IPS-18c (cell line): ENCODE measurements around the gene NCL.
"Not testable (repeated sequence)": the region's sequence is repeated elsewhere in the genome, so short reads cannot be mapped to it uniquely, and the experiment has no call there.

ENCODE experiments used
- H3K4me3 ChIP-seq: 2 replicates; pipeline ENCODE4 v1.7.0; 2013; ENCODE audit warnings: low read depth, mild to moderate bottlenecking, low read length, moderate library complexity; ENCODE audit not compliant: insufficient read depth
- H3K9me3 ChIP-seq: one replicate; pipeline ENCODE4 v1.6.1; 2013; ENCODE audit warnings: mild to moderate bottlenecking, low read length, moderate library complexity; ENCODE audit not compliant: control insufficient read depth, insufficient read depth

The NCL gene

DNA sequence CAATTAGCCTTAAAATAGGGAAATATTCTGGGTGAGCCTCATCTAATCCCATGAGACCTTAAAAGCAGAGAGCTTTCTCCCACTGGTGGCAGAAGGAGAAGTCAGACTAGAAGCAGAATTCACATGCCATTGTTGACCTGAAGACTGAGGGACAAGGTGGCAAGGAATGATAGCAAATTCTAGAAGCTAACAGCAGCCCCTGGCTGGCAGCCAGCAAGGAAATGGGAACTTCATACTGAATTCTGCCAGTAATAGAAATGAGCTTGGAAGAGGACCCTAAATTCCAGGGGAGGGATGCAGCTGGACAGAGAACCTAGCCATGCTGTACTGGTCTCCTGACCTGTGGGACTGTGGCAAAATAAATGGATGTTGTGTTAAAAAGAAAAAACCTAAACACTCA lies 49.3 kb downstream of the NCL start:
- H3K4me3 ChIP-seq: no peak overlapping the region
- no peaks in the 10 kb centered on the region for H3K9me3 ChIP-seq

DNA sequence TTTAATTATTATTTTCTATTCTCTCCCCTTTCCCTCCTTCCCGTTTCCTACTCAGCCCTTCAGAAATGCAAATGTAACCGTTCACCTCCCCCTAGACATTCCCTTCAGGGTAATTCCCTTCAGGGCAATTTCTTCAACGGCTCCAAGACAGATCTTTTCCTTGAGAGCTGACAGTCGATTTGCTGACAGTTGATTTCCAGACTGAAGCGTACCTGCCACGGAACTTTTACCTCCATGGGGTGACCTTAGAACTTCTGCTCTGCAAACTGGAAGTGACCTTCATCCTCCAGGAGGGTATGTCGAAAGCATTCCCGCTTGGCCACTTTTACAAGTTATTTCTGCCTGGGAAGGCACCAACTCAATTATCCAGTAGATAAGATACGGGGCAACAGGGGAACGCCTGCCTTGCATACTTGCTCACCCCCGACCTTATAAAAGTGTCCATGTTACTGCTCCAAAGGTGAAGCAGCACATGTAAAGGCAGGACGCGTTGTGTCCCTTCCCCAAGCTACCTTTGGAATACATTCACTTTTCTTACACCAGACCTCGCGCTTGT lies 50.3 kb downstream of the NCL start:
- Histone ChIP-seq H3K4me3 (no peak overlapping the region; the same call in 1 of the 2 replicates), H3K9me3 (no peaks in the 10 kb centered on the region)

DNA sequence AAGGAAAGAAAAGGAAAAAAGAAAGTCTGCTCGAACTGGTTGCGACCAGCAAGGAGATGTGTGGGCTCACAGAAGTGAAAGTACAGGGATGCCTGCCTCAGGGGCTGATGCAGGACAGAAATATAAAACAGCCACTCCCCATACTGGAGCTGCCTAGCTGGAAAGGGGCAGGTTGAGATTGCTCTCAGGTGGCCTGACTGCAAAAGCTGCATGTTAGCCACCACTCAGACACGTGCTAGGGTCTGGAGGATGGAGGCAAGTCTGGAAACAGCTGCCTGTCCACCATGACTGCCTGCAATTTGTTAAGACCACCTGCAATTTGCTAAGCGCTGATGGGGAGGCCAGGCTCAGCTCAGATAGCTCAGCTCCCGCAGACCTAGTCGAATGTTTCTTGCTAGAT lies 50.8 kb downstream of the NCL start:
- Histone ChIP-seq H3K9me3 (no peaks in the 10 kb centered on the region), H3K4me3 (no peak overlapping the region)

DNA sequence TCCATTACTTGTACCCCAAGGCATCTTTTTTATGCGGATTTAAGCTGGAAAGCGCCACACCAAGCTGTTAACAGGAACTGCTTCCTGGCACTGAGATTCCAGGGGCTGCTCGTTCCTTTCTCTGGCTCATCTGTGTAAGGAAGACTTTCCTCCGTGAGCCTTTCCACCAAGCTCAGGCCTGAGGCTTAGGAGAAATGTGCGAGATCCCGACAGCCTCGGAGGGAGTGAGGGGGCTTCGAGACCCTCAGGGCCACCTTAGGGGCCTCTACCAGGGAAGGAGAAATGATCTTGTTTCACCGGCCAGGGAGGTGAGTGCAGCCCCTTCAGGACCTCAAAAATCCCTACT lies 51.7 kb downstream of the NCL start:
- Histone ChIP-seq H3K4me3 (peak overlapping the region; percentile 67; the same call in 1 of the 2 replicates), H3K9me3 (no peaks in the 10 kb centered on the region)

DNA sequence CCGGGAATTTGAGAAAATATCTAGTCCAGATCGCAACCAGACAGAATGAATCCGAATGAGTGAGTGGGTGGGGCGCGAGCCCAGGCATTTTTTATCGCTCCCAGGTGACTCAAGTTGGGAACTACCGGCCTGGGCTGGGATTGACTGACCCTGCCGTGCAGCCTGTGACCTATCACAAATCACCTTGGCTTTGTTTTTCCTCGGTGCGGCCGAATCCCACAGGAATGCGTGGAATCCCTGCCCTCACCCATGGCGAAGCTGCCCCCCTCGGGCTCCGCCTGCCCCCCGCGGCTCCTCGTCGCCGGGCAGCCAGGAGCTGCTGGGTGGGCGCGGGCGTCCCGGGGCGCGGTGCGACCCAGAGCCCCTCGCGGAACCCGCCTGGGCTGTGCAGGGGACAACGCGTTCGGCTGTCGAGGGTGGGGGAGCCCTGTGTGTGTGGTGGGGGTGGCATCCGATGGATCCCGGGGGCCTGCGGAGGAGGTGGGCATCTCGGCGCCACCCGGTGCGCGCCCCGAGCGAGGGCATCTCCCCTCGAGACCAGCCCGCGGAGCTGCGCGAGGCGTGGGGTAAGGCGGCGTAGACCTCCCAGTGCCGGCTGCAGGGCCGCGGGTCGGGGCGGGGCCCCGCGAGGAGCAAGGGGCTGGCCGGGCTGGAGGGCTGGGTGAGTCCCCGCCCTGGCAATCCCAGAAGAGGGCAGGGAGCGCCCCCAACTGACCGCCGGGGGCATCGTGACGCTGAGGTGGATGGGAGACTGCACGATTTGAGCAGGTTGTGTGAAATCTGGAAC lies 52.3 kb downstream of the NCL start:
- Histone ChIP-seq H3K4me3 (peak overlapping the region; percentile 67), H3K9me3 (no peaks in the 10 kb centered on the region)

DNA sequence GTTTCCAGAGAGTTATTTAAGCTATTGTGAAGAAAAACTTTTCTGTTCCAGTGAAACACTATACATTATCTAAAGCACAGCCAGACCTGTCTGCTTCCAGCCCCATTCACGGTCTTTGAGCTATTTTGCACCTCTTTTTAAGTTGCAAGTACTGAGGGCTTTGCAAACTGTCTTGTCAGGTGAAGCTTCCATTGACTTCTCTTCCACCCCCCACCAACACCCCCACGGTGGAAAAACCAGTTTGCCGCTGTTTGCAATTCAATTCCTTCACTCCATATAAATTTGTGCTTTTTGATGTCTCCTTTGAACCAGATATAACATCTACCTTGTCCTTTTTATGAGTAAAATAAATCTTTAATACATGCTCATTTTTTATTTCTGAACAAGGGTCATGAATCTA lies 53.0 kb downstream of the NCL start:
- no peaks in the 10 kb centered on the region for H3K9me3 ChIP-seq
- H3K4me3 ChIP-seq: peak overlapping the region; percentile 67; the same call in 1 of the 2 replicates

DNA sequence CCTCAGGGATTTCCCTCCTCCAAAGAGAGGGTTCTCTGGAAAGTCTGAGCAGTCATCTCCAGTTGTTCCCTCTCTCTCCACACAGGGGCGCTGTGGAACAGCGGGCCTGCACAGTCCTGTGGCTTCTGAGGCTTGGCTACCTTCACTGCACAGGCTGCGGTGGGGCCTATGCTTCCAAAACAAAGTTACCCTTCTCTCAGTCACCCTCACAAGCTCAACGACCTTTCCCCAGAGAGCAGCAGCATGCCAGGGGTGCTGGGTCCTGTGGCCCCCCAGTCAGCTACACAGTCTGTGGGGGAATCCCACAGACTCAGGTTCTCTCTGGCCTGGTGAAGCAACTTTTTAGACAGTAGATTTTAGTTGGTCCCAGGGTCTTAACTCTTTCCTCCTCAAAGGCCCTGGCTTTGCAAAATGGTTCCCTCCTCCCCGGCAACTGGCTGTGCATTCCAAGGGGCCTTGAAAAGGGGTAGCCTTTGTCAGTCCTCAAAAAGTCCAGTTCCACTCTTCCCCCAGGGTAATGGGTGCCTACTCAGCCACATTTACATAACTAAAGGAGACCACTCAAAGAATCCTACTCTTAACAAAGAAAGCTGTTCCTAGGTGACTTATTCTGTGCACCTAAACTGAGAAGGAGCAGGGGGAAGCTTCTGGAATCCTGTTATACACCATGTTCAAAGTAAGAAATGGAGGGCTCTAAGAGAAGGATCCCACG lies 53.8 kb downstream of the NCL start:
- peak overlapping the region; percentile 29 for H3K4me3 ChIP-seq
- H3K9me3 ChIP-seq: no peaks in the 10 kb centered on the region

DNA sequence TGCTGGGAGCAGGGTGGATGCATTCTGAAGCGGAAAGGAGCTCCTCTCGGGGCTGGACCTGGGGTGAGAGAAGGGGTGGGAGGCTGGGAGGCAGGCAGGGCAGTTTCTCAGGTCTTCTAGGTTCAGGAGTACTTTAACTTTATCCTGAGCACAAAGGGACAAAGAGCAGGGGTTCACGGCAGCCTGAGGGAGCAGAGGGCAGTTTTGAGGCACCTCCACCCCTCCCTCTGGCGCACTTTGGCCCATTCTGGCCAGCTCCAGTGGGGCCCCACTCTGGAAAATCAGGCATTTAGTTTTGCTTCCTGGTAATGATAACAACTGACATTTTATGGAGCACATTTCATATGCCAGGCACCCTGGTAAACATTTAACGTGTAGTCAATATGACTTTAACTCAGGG lies 54.5 kb downstream of the NCL start:
- Histone ChIP-seq H3K9me3 (no peaks in the 10 kb centered on the region), H3K4me3 (no peak overlapping the region)

DNA sequence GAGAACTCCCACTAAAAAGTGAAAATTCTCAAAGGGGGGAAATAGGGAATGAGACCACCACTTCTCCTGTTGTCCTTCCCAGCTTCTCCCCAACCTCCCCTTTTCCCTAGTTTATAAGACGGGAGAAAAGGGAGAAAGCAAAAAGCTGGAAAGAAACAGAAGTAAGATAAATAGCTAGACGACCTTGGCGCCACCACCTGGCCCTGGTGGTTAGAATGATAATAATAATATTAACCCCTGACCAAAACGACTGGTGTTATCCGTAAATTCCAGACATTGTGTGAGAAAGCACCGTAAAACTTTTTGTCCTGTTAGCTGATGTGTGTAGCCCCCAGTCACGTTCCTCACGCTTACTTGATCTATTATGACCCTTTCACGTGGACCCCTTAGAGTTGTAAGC lies 56.0 kb downstream of the NCL start:
- H3K4me3 ChIP-seq, H3K9me3 ChIP-seq: not testable (repeated sequence)

DNA sequence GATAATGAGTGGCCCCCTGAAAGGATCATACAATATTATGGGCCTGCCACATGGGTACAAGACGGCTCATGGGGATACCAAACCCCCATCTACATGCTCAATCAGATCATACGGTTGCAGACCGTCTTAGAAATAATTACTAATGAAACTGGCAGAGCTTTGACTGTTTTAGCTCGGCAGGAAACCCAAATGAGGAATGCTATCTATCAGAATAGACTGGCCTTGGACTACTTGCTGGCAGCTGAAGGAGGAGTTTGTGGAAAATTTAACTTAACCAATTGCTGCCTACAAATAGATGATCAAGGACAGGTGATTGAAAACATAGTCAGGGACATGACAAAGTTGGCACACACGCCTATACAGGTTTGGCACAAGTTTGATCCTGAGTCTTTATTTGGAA lies 56.6 kb downstream of the NCL start:
- not testable (repeated sequence) for H3K9me3 ChIP-seq, H3K4me3 ChIP-seq

DNA sequence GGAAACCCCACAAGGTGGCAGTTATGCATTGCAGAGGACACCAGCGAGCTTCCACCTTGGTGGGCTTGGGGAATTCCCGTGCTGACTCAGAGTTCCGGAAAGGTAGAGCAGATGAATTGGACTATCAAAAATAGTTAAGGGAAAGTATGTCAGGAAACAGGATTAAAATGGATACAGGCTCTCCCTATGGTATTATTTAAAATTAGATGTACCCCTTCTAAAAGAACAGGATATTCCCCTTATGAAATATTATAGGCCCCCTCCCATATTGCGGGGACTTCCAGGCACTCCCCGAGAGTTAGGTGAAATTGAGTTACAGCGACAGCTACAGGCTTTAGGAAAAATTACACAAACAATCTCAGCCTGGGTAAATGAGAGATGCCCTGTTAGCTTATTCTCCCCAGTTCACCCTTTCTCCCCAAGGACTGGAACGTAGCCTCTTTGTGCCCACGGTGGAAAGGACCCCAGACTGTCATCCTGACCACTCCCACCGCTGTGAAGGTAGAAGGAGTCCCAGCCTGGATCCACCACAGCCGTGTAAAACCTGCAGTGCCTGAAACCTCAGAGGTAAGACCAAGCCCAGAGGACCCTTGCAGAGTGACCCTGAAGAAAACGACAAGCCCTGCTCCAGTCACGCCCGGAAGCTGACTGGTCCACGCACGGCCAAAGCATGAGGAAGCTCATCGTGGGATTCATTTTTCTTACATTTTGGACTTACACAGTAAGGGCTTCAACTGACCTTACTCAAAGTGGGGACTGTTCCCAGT lies 58.5 kb downstream of the NCL start:
- not testable (repeated sequence) for H3K4me3 ChIP-seq, H3K9me3 ChIP-seq

DNA sequence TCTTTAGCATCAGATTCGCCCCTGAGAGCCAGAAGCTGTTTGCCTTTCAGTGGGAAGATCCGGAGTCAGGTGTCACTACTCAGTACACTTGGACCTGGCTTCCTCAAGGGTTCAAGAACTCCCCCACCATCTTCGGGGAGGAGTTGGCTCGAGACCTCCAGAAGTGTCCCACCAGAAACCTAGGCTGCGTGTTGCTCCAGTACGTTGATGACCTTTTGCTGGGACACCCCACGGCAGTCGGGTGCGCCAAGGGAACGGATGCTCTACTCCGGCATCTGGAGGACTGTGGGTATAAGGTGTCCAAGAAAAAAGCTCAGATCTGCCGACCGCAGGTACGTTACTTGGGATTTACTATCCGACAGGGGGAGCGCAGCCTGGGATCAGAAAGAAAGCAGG lies 60.1 kb downstream of the NCL start:
- not testable (repeated sequence) for H3K9me3 ChIP-seq, H3K4me3 ChIP-seq
